Right kidney (tissue), 1 donor: ENCODE data around the gene CPA2.

ENCODE experiments used
- DNase-seq: peaks from one replicate; pipeline ENCODE4 v3.0.0-alpha.2; 2016

CPA2 gene

DNA sequence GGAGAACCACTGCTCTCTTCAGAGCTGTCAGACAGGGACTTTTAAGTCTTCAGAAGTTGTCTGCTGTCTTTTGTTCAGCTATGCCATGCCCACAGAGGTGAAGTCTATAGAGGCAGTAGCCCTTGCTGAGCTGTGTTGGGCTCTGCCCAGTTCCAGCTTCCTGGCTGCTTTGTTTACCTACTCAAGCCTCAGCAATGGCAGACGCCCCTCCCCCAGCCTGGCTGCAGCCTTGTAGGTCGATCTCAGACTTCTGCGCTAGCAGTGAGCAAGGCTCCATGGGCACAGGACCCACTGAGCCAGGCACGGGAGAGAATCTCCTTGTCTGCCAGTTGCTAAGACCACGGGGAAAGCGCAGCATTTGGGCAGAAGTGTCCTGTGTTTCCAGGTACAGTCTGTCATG, 12.1 kb upstream of the CPA2 start:
- no peak for DNase-seq

- no peak for DNase-seq
Measured at GRCh38 chr7:130256704-130257103, 10.0 kb upstream of the CPA2 start.

GRCh38 chr7:130258494-130259078, 8.1 kb upstream of the CPA2 start:
- DNase-seq, result no peak

- no peak for DNase-seq
Measured at GRCh38 chr7:130262448-130262847, 4.2 kb upstream of the CPA2 start.

DNA sequence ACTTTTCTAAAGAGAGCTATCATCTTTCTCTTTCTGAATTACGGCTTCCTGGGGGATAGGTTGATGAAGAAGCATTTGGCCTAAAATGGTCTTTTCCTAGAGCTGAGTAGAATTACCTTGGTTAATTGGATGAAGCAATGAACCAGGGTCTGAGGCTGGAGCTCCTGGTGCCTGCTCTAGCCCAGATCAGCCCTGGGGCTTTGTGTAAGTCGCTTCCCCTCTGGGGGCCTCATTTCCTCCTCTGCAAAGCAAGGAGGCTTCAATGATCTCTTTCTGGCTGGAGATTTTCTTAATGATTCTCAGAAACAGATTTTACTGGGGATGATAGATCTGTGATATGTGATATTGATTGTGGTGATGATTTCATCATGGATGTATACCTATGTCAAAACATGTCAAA, 3.5 kb upstream of the CPA2 start:
- no peak for DNase-seq

DNA sequence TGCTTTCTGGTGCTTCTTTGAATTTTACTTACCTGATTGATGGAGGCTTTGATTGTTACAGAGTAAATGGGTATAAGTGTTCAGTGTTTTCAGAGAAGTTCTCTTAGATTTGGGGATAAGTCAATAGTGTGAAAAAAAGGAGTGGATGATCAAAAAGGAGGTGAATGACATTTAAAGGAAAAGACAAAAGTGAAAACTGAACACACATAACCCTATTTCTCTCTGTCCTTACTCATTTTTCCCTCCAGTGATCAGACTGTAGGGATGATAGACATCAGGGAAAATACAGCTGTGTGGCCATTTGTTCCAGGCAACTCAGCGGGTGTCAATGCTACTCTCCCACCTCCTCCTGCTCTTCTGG, 278 bp downstream of the CPA2 start:
- DNase-seq, result no peak

DNA sequence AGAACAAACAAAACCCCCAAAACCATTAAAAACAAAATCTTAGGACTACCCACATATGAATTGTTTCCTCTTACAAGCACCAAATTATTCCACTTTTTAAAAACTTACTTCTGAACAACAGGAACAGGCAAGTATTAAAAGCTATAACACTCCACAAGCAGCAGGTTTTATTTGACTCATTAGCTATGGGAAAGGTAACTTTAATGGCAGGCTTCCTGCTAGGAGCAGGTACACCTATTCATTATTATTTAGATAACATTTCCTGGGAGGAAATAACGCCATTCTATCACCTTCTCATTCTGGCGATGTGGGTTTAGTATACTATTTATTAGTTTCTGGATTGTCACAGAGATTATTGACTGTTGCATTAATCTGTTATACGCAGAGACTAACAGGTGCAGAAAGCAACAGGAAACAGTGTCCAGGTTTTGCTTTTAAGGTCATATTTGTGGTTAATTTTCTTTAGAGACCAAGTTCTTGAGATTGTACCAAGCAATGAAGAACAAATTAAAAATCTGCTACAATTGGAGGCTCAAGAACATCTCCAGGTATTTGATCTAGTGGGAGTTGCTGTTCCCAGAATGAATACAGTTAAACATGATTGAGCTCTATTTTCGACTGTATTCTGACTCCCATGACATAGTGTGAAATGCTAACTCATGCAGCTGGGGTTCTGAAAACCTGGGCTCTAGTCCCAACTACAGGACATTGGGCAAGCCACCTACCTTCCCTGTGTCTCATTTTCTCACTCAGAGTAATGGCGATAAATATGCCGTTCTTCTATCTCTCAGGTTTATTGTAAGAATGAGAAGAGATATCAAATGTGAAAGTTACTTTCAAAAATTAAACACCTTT, 2.0 kb downstream of the CPA2 start:
- no peak for DNase-seq

DNA sequence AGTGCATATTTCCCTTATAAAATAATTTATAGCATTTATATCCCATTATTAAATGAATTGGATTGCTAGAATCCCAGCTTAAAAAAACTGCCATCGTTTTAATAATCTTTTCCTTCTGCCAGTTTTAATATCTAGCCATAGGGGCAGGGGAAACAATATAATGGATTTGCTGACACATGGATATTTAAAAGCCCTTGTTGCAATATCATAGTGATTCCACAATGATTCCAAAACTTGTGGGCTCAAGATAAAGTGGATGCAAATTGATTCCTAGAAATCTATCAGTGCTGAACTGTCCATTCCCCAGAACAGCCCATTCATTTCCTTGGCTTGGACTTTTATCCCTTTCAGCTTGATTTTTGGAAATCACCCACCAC, 2.6 kb downstream of the CPA2 start:
- no peak for DNase-seq

DNA sequence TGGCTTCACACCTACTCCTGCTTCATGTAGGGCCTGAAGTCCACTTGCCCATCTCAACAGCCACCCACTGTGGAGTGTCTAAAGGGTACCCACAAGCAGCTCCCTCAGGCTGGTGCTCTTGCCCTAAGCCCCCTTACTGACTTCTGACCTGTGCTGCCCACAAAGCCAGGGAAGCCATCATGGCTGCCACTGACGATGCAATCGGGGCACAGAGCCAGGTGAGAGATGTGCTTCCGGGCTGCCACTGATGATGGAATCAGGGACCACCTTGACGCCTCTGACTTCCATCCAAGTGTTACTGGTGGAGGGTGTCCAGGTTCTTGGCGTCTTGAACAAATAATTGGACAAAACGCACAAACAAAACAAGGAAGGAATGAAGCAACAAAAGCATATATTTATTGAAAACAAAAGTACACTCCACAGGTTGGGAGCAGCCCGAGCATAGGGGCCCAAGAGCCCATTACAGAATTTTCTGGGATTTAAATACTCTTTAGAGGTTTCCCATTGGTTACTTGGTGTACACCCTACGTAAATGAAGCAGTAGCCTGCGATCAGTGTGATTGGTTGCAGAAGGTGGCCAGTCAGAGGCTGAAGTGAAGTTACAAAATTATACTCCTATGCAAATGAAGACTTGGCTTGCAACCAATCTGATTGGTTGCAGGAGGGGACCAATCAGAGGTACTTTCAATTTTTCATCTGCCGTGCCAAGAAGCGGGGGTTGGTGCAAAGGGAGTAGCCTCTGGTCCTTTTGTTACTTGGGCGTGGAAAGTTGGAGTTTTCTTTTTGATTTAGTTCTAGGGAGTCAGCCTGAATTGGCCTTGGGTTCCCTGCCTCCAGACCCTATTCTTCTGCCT, 4.5 kb downstream of the CPA2 start:
- DNase-seq, result no peak

DNA sequence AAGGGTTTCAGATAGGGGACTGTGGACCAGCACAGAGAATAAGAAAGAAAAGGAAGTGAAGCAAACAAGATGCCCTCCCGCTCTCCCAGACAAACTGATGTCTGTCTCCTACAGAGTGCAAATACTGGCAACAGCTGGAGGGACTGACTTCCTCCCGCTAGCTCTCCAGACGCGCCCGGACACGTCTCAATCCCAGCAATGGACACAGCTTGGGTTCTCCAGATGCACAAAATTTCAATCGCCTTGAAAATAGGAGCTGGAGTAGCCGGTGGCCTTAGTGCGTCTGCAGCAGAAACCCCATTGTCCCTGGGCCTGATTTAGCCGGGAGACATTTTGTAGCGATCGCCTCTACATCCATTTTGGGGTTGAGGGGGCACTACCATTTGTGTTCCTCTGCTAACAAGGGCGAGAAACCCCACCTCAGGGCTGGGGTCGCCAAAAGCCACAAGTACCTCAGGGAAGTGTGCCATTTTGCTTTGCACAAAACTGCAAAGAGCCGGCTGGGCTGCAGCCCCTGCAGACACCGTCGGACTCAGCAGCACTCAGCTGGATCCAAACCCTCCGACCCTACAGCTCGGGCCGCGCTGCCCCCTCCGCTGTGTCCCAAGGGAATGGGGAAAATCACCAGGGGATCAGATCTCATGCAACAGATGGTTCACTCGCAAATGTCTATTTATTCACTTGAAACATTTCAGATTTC, 5.9 kb downstream of the CPA2 start:
- peak; percentile 81 for DNase-seq

DNA sequence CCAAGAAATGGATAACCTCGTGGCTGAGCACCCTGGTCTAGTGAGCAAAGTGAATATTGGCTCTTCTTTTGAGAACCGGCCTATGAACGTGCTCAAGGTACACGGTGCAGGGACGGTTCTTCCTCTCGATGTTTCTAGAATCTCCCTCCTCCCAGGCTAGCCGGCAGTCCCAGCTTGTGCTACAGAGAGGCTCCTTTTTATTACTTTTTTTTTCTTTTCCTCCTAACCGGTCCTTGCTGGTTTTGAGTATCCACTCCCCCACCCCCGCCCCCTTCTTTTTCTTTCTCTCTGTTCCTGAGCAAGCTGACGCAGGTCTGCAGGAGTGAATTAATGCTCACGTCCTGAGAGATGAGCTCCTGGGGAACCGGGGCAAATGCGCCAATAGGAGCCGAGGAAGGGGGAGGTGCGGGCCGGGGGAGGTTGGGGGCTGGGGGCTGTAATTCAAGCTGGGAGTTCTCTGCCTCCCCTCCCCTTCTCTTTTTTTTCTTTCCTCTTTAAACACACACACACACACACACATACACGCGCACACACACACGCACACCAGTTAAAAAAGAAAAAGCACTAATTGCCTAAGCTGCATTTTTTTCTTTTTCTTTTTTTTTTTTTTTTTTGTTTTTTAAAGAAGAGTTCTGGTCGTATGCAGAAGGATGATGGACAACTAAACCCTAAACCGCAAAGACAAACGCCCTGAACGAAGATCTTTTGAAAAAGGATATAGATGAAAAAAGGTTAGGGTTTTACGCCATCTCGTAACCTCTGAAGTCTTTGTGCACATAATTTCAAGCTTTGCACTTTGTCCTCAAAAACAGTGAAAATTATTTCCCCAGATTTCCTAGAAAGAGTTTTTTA, 6.6 kb downstream of the CPA2 start:
- DNase-seq, result no peak

DNA sequence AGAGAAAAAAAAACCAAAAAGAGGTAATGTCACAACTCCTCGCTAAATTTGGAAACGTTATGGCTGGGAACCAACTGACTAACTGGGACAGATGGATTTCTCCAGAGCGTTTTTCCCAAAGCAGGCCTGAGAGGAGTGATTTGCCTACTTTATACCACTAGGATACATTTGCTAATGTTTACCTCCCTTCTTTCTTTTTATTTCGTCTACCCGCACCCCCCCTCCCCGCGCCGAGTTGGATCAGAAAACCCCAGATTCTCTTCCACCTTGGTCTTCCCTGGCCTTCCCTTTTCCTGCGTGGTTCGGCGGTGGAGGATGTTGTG, 7.2 kb downstream of the CPA2 start:
- peak; percentile 72 for DNase-seq

- no peak for DNase-seq
Measured at GRCh38 chr7:130274296-130274695, 7.6 kb downstream of the CPA2 start.

- peak; percentile 49 for DNase-seq
Measured at GRCh38 chr7:130274983-130275591, 8.4 kb downstream of the CPA2 start.

- no peak for DNase-seq
Measured at GRCh38 chr7:130275826-130276297, 9.2 kb downstream of the CPA2 start.

DNA sequence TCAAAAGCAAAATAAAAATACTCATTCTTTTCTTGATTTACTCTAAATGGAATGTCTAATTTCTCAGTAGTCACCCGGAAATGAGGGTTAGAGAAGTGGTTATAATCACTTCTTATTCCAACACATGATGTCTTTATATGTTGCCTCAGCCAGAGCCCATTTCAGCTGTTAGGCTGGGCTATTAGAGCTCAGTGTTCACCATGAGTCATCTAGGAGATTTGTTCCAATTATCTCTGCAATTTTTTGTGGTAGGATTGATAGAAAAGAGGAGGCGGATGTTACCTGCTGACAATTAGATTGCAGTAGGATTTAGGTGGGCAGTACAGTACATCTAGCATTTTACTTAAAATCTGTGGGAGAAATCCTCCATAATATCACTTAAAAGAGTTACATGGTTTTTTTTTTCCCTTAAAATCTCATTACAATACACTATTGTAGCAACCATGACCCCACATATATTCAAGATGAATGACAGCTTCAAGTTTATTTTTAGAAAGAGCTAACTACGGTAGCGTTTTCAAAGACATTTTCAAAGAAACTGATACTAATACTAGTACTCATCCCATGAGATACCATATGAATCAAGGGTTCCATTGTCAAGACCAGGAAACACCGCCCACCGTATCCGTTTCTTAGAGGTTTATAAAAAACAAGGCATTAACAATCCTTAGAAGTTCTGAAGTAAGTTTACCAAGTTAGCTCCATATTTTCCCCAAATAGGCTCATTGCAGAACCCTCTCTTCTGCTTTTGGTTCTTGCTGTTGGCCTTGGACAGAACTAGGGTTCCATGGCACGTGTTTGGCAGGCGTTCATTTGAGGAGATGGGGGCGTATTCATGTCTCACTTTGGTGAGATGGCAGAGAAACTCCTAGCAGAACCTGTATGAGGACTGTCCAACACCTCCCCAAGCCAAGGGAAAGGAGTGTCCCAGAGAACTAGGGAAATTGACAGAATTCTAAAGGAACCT, 10.4 kb downstream of the CPA2 start:
- no peak for DNase-seq

- DNase-seq, result peak; percentile 78
Measured at GRCh38 chr7:130277763-130278643, 11.3 kb downstream of the CPA2 start.

DNA sequence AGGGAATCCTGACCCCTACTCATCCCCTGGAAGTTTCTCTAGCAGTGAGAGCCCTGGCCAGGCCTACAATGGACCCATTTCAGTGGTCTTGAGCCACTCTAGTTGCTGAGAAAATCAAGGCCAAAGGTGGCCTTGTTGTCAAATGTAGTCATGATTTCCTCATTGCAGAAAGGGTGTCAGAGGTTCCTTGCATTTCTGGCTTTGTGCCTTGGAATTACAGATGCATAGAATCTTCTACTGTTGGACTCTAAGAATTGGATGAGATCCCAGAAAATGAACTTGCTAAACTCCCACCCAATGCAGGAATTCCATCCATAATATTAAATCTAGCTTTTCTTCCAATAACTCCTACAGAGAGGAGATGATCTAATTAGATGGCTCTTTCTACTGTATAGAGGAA, 12.2 kb downstream of the CPA2 start:
- no peak for DNase-seq

DNA sequence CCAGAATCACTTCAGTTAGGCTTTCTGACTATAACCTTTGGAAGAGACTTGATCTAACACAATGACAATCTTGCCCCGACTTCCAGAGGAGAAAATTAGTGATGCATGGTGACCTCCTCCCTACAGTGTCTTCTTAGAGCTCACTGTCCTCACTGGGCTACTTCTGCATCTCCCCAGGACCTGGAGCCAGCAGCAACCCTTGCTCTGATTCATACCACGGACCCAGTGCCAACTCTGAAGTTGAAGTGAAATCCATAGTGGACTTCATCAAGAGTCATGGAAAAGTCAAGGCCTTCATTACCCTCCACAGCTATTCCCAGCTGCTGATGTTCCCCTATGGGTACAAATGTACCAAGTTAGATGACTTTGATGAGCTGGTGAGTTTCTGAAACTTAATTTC, 12.6 kb downstream of the CPA2 start:
- DNase-seq, result no peak
